GM10248 (cell line): Measurements from ENCODE around the gene FOS.

Experiments
- CTCF ChIA-PET: fragments of 300-600 bp; sonication (Branson Sonifier 250); formaldehyde crosslinking; extraction: SDS; loops from one replicate; lab custom pipeline; 2021; ENCODE audit warnings: antibody characterized with exemption; lab: Yijun Ruan, JAX
- POLR2A ChIA-PET: fragments of 350-650 bp; sonication (Branson Sonifier 250); formaldehyde crosslinking; extraction: SDS; loops from one replicate; lab custom pipeline; 2020; ENCODE audit warnings: antibody characterized with exemption; lab: Yijun Ruan, JAX
- DNase-seq: peaks from one replicate; pipeline ENCODE4 v3.0.0; 2012; ENCODE audit errors: extremely low spot score
- TF ChIP-seq, protein P1 (sequence below): IDR thresholded peaks from 2 replicates; pipeline ENCODE4 v1.5.1; 2012; ENCODE audit warnings: mild to moderate bottlenecking, low read depth; ENCODE audit errors: extremely low read depth, missing control alignments, control extremely low read depth

Gene FOS

DNA sequence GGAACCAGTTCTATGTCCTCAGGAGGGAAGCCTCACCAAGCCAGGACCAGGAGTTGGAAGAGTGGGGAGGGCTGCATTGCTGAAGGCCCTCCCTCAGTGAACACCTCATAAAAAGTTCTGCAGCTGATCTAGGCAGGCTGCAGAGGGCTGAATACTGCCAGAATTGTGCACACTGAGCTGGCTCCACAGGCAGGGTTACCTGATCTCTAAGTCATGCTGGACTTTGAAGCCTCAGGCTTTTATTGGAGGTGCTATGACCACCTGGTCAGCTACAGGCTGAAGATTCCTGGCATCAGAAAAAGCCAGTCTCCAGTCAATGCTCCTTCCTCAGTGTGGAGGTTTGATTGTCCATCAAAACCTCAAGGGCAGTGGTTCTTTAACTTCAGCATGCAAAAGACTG is 39.7 kb downstream of the FOS start:
- ChIA-PET POLR2A (no interaction called here), CTCF (interaction anchor here (0.8 to 1.1 kb wide), 3 partner anchors 10 to 52 kb away, joined by 3 read pairs; no protein-coding TSS in a partner anchor)
- TF ChIP-seq, protein P1, sequence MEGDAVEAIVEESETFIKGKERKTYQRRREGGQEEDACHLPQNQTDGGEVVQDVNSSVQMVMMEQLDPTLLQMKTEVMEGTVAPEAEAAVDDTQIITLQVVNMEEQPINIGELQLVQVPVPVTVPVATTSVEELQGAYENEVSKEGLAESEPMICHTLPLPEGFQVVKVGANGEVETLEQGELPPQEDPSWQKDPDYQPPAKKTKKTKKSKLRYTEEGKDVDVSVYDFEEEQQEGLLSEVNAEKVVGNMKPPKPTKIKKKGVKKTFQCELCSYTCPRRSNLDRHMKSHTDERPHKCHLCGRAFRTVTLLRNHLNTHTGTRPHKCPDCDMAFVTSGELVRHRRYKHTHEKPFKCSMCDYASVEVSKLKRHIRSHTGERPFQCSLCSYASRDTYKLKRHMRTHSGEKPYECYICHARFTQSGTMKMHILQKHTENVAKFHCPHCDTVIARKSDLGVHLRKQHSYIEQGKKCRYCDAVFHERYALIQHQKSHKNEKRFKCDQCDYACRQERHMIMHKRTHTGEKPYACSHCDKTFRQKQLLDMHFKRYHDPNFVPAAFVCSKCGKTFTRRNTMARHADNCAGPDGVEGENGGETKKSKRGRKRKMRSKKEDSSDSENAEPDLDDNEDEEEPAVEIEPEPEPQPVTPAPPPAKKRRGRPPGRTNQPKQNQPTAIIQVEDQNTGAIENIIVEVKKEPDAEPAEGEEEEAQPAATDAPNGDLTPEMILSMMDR: no peak
- no peak for DNase-seq

DNA sequence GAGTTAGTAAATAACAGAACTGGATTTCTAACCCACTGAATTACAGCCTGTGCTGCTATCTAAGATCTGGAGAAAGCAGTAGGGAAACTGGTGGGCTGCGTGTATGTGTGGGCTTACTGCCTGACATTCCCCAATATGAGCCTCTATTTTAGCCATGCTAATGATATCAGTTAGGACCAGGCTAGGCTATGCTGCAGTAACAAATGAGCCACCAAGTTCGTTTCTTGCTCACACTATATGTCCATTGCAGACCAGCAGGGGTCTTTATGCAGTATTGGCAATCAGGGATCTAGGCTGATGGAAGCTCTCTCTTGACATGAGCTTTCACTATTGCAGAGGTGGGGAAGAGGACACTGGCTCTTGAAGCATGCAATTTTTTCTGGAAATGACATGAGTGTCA is 40.4 kb downstream of the FOS start:
- POLR2A ChIA-PET: no interaction called here
- TF ChIP-seq, protein P1: no peak
- DNase-seq: no peak
- CTCF ChIA-PET: interaction anchor here (1.0 to 1.7 kb wide), 5 partner anchors 11 to 135 kb away, joined by 3 to 7 read pairs (median 4); no protein-coding TSS in a partner anchor

DNA sequence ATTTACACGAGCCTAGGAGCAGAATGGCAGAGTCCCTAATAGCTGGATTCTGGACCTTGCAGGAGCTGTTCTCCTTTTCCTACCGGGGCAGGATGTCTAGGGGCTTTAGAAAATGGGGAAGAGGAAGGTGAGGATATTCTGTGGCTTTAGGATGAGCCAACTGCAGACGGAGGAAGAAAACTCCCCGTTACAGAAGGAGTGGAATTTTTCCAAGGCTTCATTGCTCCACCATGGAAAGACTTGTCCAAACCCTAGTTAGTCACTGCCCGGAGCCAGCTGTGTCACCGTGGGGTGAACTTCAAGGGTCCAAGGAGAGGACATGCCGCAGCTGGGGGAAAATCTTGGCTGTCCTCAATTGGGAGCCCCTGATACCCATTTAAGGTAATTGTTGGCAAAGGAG is 41.6 kb downstream of the FOS start:
- CTCF ChIA-PET: interaction anchor here (1.0 to 5.6 kb wide), 6 partner anchors 10 to 168 kb away, joined by 3 to 54 read pairs (median 4); no protein-coding TSS in a partner anchor
- POLR2A ChIA-PET: no interaction called here
- no peak for DNase-seq
- TF ChIP-seq, protein P1: no peak

- CTCF ChIA-PET: interaction anchor here (0.8 to 5.6 kb wide), 5 partner anchors 13 to 332 kb away, joined by 3 to 54 read pairs (median 4); no protein-coding TSS in a partner anchor
Measured at GRCh38 chr14:75322746-75323145, 44.1 kb downstream of the FOS start.

GRCh38 chr14:75323571-75323970 is 44.9 kb downstream of the FOS start:
- TF ChIP-seq, protein P1: no peak
- ChIA-PET POLR2A (interaction anchor here (0.7 kb wide), 1 partner anchor 52 kb away, joined by 12 read pairs; no protein-coding TSS in a partner anchor), CTCF (interaction anchor here (1.9 to 5.6 kb wide), 3 partner anchors 13 to 130 kb away, joined by 5 to 54 read pairs (median 5); no protein-coding TSS in a partner anchor)
- no peak for DNase-seq

More at GRCh38 chr14:75322746-75323145, 44.1 kb downstream of the FOS start:
- POLR2A ChIA-PET: no interaction called here
- TF ChIP-seq, protein P1: no peak
- no peak for DNase-seq

- POLR2A ChIA-PET: no interaction called here
- TF ChIP-seq, protein P1: no peak
- DNase-seq: no peak
- CTCF ChIA-PET: interaction anchor here (0.7 to 1.9 kb wide), 9 partner anchors 14 to 249 kb away, joined by 3 to 8 read pairs (median 3); no protein-coding TSS in a partner anchor
Measured at GRCh38 chr14:75328558-75329155, 50.0 kb downstream of the FOS start.
